Thymus (tissue), 11 donors: ENCODE measurements around the gene CRMP1. TPM values are rescaled to one million over a fixed set of nuclear protein-coding genes. Genes with fewer than 3 reads are reported as not detected.
"Not testable (repeated sequence)": the region's sequence is repeated elsewhere in the genome, so short reads cannot be mapped to it uniquely, and the experiment has no call there.

ENCODE experiments used
- DNase-seq, 9 donors: peaks; one replicate each; pipeline ENCODE4 v3.0.0-alpha.2; 2013; ENCODE audit warnings: low spot score in 9 of 9, low read depth in 6 of 9, missing footprints in 1 of 9
- H3K27ac ChIP-seq, 2 donors: one replicate each; pipeline ENCODE4 v1.5.1; 2013; ENCODE audit warnings: control low read depth in 1 of 2, low read depth in 1 of 2, low read length in 1 of 2, mild to moderate bottlenecking in 1 of 2, moderate library complexity in 1 of 2
- H3K27me3 ChIP-seq, 2 donors: one replicate each; pipeline ENCODE4 v1.5.1; 2013; ENCODE audit warnings: low read length in 1 of 2; ENCODE audit not compliant: control insufficient read depth in 2 of 2, insufficient read depth in 1 of 2
- H3K36me3 ChIP-seq, 2 donors: one replicate each; pipeline ENCODE4 v1.5.1; 2013; ENCODE audit warnings: low read length in 1 of 2, mild to moderate bottlenecking in 1 of 2, moderate library complexity in 1 of 2; ENCODE audit not compliant: control insufficient read depth in 2 of 2, insufficient read depth in 2 of 2
- H3K4me1 ChIP-seq, 2 donors: one replicate each; pipeline ENCODE4 v1.5.1; 2013; ENCODE audit warnings: low read length in 2 of 2; ENCODE audit not compliant: control insufficient read depth in 2 of 2, insufficient read depth in 2 of 2
- H3K4me3 ChIP-seq, 2 donors: one replicate each; pipeline ENCODE4 v1.5.1; 2013; ENCODE audit warnings: low read length in 2 of 2, control low read depth in 1 of 2, mild to moderate bottlenecking in 1 of 2
- H3K9me3 ChIP-seq, 2 donors: one replicate each; pipeline ENCODE4 v1.5.1; 2013; ENCODE audit warnings: low read length in 1 of 2, mild to moderate bottlenecking in 1 of 2; ENCODE audit not compliant: control insufficient read depth in 2 of 2, insufficient read depth in 1 of 2
- WGBS: extraction: QIAGEN DNeasy Blood & Tissue Kit; methylation state at CpG from one replicate; pipeline ENCODE4 v1.1.7; 2013; 5-methylcytosine and 5-hydroxymethylcytosine counted together
- polyA plus RNA-seq: library from polyadenylated mRNA; stranded (reverse); fragments of 200-250 nt; gene quantifications from one replicate; pipeline ENCODE4 v1.2.3, GENCODE V29; 2013
- total RNA-seq: library from RNA; stranded (reverse); fragments of 120-200 nt; gene quantifications from one replicate; pipeline ENCODE4 v1.2.4, GENCODE V29; 2013
- donor health status: healthy.

Gene CRMP1
- total and polyA plus RNA-seq, 2 donors = 1.7 to 7.0 TPM

DNA sequence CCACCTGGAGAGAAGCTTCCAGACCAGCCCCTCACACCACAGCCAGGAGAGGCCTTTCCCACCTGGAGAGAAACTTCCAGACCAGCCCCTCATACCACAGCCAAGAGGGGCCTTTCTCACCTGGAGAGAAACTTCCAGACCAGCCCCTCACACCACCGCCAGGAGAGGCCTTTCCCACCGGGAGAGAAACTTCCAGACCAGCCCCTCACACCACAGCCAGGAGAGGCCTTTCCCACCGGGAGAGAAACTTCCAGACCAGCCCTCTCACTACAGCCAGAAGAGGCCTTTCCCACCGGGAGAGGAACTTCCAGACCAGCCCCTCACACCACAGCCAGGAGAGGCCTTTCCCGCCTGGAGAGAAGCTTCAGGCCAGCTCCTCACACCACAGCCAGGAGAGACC, 80.8 kb downstream of the CRMP1 start:
- not testable (repeated sequence) for H3K9me3 ChIP-seq, H3K36me3 ChIP-seq, H3K4me3 ChIP-seq, H3K27ac ChIP-seq, DNase-seq, H3K4me1 ChIP-seq, H3K27me3 ChIP-seq
- WGBS = 95% methylated on average over 5 of the region's 5 CpGs

DNA sequence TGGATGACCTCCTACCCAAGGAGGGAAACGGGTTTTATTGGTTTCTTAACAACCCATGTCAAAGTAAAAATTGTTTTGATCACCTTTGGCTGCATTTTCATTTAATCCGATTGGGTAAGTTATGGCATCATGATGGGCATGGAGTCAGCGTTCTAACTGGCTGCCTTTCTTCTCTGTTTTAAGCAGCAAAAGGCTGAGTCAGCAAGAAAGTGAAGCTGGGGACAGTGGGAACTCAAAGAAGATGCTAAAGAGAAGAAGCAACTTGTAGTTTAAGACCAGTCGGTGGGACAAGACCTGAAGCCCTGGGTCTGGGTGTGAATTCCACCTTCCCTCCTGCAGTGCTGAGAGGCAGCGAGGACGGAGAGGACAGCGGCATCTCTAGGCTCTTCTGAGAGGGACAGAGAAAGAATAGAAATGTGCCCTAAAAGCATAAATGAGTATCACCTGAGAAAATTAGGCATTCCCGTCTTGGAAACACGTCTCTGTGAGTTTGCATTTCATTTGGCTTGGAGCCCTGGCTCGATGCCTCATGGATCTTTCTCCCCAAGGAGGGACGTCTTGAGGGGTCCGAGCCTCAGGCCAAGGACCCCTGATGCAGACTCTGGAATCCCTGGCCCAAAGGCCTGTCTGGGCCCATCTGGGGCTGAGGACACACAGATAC, 82.0 kb downstream of the CRMP1 start:
- Histone ChIP-seq H3K4me1 (no peaks in the 10 kb centered on the region), H3K27me3 (no peaks in the 10 kb centered on the region), H3K4me3 (no peak overlapping the region), H3K36me3 (no peaks in the 10 kb centered on the region), H3K27ac (no peak overlapping the region), H3K9me3 (no peaks in the 10 kb centered on the region)
- WGBS = 84% methylated on average over 12 of the region's 12 CpGs
- no peak for DNase-seq

DNA sequence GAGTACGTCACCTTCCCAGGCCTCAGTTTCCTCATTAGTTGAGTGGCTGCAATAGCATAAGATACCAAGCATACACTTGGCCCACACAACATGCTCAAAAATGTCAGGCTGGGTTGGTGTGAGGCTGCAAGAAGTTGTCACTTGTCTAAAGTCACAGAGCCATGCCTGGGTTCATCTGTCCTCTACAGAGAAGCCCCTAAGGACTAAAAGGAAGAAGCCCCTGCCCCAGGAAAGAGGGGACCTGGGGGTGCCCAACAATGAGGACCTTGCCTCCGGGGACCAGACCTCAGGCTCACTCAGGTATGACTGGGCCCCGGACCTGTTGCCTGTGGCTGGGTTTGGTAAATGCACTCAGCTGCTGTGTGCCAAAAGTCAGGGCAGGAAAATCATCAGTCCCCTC, 82.7 kb downstream of the CRMP1 start:
- 96% methylated on average over 3 of the region's 3 CpGs for WGBS
- Histone ChIP-seq H3K4me1 (no peaks in the 10 kb centered on the region), H3K9me3 (no peaks in the 10 kb centered on the region), H3K27ac (no peak overlapping the region), H3K27me3 (no peaks in the 10 kb centered on the region), H3K36me3 (no peaks in the 10 kb centered on the region), H3K4me3 (no peak overlapping the region)
- no peak for DNase-seq

DNA sequence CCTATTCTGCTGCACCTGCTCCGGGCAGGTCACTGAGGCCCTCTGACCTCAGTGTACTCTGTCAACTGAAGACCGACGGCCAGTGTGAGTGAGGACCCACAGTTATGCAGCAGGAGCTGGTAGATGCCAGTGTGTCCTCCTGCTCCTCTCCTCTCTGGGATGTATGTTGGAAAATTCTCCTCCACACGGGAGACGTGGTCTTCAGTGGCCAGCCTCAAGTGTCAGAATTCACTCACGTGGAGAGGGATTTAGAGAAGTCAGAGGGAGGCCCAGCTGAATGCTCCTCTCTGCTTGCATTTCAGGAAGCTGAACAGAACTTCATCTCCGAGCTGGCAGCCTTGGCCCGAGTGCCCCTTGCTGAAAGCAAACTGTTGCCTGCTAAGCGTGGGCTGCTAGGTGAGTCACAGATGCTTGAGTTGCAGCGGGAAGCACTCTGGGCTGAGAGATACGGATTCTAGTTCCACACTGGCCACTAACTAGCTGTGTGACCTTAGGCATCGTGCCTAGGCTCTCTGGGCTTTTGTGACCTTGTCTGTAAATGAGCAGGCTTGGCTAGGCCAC, 83.6 kb downstream of the CRMP1 start:
- Histone ChIP-seq H3K36me3 (no peaks in the 10 kb centered on the region), H3K27ac (no peak overlapping the region), H3K9me3 (no peaks in the 10 kb centered on the region), H3K4me1 (no peaks in the 10 kb centered on the region), H3K27me3 (no peaks in the 10 kb centered on the region), H3K4me3 (no peak overlapping the region)
- DNase-seq = no peak
- 90% methylated on average over 12 of the region's 12 CpGs for WGBS

DNA sequence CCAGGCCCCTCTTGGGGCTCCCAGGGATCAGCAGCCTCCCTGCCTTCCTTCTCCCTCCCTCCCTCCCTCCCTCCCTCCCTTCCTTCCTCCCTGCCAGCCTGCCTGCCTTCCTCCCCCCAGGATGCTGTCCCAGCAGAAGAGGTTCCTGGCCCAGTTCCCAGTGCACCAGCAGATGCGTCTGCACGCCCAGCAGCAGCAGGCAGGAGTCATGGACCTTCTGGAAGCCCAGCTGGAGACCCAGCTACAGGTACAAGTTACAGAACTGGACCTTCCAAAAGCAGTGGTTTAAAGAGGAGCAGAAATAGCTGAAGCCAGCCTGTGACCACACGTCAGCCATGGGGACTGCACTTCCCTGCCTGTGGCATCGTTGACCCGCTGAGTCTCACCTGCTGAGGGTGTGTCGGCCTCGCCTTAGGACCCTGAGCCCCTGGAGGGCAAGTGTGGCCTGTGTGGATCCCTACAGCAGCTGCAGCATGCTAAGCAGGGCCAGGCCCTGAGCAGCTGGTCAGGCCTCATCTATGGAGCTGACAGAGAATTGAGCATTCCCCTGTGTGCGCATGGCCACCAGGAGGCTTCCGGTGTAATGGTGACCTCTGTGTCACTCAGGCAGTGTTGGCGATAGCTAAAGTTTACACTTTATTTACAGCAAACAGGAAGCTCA, 84.7 kb downstream of the CRMP1 start:
- Histone ChIP-seq H3K27me3 (no peaks in the 10 kb centered on the region), H3K9me3 (no peaks in the 10 kb centered on the region), H3K4me3 (no peak overlapping the region), H3K36me3 (no peaks in the 10 kb centered on the region), H3K4me1 (no peaks in the 10 kb centered on the region), H3K27ac (no peak overlapping the region)
- 92% methylated on average over 10 of the region's 10 CpGs for WGBS
- no peak for DNase-seq

DNA sequence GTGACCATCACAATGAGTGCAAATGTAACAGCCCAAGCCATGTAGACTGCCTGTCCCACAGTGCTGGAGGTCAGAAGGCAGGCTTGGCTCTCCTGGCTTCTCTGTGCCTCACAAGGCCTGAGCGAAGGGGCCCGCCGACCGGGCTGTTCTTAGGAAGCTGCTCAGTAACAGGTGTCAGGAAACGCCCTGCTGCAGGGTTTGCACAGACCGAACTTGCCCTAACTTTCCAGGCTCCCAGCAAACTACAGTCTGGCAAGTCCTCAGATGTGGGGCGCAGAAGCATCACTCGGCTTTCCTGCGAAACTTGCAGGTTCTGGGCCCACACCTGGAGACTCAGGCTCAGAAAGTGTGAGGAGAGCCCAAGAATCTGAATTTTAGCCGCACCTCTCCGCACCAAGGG, 87.6 kb downstream of the CRMP1 start:
- H3K36me3 ChIP-seq = no peaks in the 10 kb centered on the region
- 94% methylated on average over 11 of the region's 11 CpGs for WGBS

DNA sequence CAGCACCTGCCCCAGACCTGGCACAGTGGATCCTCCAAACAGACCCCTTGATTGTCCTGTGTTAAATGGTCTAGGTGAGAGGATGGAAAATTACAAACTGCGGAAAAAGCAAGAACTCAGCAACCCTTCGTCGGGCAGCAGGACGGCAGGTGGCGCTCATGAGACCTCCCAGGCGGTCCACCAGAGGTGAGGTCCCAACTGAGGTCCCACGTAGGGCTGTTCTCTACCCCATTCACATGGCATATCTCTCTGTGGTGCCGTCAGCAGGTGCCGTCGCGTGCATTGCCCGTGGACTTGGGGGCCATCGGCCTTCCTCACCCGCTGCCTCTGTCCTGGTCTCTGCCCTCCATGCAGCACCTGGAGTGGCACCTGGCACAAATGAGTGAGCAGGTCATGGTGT, 88.2 kb downstream of the CRMP1 start:
- Histone ChIP-seq H3K27ac (no peak overlapping the region), H3K36me3 (no peaks in the 10 kb centered on the region)
- no peak for DNase-seq

More for the DNA sequence above, 87.6 kb downstream of the CRMP1 start:
- Histone ChIP-seq H3K4me1 (no peaks in the 10 kb centered on the region), H3K27ac (no peak overlapping the region), H3K4me3 (no peak overlapping the region), H3K9me3 (no peaks in the 10 kb centered on the region), H3K27me3 (no peaks in the 10 kb centered on the region)
- DNase-seq = no peak

DNA sequence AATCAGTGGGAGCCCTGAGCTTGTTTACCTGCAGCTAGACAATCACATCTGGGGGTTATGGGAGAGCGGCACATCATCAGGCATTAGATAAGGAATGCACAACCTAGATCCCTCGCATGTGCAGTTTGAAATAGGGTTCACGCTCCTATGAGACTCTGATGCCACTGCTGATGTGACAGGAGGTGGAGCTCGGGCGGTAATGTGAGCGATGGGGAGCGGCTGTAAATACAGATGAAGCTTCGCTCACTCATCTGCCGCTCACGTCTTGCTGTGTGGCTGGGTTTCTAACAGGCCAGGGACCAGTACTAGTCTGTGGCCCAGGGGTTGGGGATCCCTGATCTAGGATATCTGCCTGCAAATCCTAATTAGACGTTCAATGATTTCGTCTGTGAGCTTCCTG, 90.3 kb downstream of the CRMP1 start:
- no peak for DNase-seq
- Histone ChIP-seq H3K36me3 (no peaks in the 10 kb centered on the region), H3K27me3 (no peaks in the 10 kb centered on the region), H3K9me3 (no peaks in the 10 kb centered on the region), H3K4me1 (no peaks in the 10 kb centered on the region), H3K4me3 (no peak overlapping the region), H3K27ac (no peak overlapping the region)
- 92% methylated on average over 12 of the region's 12 CpGs for WGBS

More for the DNA sequence above, 88.2 kb downstream of the CRMP1 start:
- H3K4me1 ChIP-seq = no peaks in the 10 kb centered on the region
- H3K27me3 ChIP-seq = no peaks in the 10 kb centered on the region
- H3K4me3 ChIP-seq = no peak overlapping the region
- 97% methylated on average over 14 of the region's 14 CpGs for WGBS
- H3K9me3 ChIP-seq = no peaks in the 10 kb centered on the region

DNA sequence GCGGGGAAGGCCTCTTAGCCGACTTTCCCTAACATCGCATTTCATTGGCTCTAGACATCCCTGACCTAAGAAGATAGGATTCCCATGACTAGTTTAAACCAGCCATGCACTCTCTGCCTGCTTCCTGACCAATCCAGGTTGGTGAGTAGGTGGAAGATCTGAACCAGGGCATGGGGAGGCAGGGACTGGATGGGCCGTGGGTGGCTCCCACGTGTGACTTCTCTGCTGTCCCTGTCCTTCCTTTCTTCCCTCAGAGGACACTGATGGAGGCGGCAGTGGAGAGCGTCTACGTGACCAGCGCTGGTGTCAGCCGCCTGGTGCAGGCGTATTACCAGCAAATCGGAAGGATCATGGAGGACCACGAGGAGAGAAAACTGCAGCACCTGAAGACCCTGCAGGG, 91.2 kb downstream of the CRMP1 start:
- H3K4me1 ChIP-seq = no peaks in the 10 kb centered on the region
- H3K9me3 ChIP-seq = no peaks in the 10 kb centered on the region
- no peak overlapping the region for H3K4me3 ChIP-seq
- no peak for DNase-seq
- no peaks in the 10 kb centered on the region for H3K27me3 ChIP-seq
- H3K36me3 ChIP-seq = no peaks in the 10 kb centered on the region
- no peak overlapping the region for H3K27ac ChIP-seq
- WGBS = 92% methylated on average over 13 of the region's 13 CpGs
